Activated T-helper 1 cell treated with anti-CD3 and anti-CD28 coated beads, Interleukin-2, amount 50 U/mL, for 16 hours (primary cell): Measurements from ENCODE around the gene ANKS4B.
"Not testable (repeated sequence)": the region's sequence is repeated elsewhere in the genome, so short reads cannot be mapped to it uniquely, and the experiment has no call there.

Experiments used
- DNase-seq, 2 donors: peaks; one replicate each; pipeline ENCODE4 v3.0.0-alpha.2; 2020; ENCODE audit warnings: low read depth in 1 of 2, low spot score in 1 of 2

ANKS4B gene, protein sequence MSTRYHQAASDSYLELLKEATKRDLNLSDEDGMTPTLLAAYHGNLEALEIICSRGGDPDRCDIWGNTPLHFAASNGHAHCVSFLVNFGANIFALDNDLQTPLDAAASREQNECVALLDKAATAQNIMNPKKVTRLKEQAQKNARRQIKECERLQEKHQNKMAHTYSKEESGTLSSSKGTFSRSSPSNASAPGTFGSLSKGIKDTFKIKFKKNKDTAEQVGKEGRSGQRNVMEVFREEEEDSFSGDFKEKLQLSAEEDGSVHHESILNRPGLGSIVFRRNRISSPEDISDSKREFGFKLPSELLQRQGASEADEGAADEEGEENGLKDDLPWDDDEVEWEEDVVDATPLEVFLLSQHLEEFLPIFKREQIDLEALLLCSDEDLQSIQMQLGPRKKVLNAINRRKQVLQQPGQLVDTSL

GRCh38 chr16:21233521-21234150 is at the start of gene ANKS4B:
TSS of gene ANKS4B (plus strand) at chr16:21233699. CDS start at chr16:21233738, 39 bp downstream.
- no peak for DNase-seq

- no peak for DNase-seq
Observed at GRCh38 chr16:21183995-21184394, 49.5 kb upstream of the ANKS4B start.

GRCh38 chr16:21184834-21185233 is 48.7 kb upstream of the ANKS4B start:
- DNase-seq = no peak

- no peak for DNase-seq
Observed at GRCh38 chr16:21185659-21186325, 47.7 kb upstream of the ANKS4B start.

DNA sequence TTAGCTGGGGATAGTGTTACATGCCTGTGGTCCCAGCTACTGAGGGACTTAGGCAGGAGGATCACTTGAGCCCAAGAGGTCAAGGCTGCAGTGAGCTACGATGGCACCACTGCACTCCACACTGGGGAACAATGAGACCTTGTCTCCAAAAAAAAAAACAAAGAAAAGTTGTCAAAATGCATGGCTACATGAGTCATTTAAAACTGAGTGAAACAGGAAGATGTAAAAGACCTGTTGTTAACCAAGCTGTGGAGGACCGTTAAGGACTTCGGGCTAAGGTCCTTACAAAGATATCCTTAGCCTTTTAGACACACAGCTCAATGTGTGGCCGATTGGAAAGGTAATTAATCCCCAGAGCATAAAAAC is 47.2 kb upstream of the ANKS4B start:
- no peak for DNase-seq

DNA sequence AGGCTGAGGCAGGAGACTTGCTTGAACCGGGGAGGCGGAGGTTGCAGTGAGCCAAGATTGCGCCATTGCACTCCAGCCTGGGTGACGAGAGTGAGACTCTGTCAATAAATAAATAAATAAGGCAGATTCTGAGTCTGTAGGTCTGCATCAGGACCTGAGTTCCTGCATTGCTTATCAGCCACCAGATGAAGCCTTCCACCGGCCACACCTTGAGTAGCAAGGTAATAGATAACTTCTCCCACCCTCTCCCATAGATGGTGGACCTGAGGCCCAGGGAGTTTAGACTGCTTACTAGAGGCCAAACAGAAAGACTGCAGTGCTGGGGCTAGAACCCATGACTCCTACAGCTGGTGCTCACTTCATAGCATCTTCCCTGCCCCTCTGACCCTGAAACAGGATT is 44.2 kb upstream of the ANKS4B start:
- no peak for DNase-seq

DNA sequence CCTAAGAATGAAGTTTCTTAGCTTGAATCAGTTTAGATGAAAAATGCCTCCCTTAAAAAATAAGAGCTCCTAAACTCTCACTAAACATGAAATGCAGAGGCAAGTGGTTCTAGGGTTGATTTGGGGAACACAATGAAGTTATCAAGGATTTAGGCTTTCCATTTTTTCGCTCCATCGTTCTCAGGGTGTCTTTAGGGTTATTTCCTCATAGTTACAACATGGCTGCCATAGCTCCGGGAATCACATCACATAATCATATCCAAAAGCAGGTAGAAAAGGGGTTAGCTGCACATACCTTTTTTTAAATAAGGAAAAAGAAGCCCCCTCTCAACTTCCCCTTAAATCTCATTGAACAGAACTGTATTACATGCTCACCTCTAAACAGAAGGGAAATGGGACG is 43.5 kb upstream of the ANKS4B start:
- DNase-seq = no peak

DNA sequence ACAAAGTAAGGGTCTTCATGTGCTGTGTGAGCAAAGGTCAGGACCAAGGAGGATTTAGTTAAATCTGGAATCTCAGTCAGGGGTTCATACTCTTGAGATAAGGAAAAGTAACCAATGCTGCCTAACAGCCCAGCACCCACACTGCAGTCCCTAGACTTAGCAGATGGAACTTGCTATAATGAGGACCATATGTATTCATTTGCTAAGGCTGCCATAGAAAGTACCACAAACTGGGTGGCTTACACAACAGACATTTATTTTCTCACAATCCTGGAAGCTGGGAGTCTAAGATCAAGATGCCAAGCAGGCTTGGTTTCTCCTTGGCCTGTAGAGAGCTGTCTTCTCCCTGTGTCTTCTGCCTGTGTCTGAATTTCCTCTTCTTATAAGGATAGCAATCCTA is 42.9 kb upstream of the ANKS4B start:
- DNase-seq = no peak

DNA sequence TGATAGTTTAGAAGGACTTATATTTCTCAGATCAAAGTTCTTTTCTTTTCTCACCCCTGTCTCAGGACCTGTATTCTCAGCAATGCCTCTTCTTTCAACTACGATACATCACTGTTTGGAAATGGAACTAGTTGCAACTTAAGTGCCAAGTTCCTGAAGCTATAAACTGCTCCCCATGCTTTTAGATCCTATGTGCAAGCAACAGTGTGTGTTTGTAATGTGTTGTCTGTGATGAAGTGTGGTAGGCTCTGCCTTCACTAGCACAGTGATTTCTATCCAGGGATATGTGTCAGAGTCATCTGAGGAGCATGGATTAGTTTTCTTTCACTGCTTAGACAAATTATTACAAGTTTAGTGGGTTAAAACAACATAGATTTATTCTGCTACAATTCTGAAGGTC is 40.5 kb upstream of the ANKS4B start:
- no peak for DNase-seq

- no peak for DNase-seq
Observed at GRCh38 chr16:21194771-21195301, 38.7 kb upstream of the ANKS4B start.

- not testable (repeated sequence) for DNase-seq
Observed at GRCh38 chr16:21195330-21195729, 38.2 kb upstream of the ANKS4B start.

DNA sequence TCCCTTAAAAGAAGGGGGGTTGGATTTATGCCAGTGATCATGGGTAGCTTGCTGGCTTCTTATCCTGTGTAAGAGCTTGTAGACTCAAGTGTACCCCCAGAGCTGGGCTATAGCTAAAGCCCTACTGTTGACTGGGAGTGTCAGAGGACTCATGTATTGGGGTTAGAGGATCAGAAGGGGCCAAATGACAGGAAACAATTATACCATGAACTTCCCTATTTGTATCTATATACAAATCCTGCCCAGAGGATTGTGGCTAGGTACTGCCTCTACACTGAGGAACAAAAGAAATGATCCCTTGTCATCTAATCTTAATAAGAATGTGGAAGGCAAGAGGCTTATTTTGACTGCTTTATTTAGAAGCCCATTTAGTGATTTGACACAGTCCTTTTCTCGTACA is 36.4 kb upstream of the ANKS4B start:
- no peak for DNase-seq

- DNase-seq = no peak
Observed at GRCh38 chr16:21197621-21198020, 35.9 kb upstream of the ANKS4B start.

GRCh38 chr16:21199607-21200218 is 33.8 kb upstream of the ANKS4B start:
- DNase-seq = no peak

DNA sequence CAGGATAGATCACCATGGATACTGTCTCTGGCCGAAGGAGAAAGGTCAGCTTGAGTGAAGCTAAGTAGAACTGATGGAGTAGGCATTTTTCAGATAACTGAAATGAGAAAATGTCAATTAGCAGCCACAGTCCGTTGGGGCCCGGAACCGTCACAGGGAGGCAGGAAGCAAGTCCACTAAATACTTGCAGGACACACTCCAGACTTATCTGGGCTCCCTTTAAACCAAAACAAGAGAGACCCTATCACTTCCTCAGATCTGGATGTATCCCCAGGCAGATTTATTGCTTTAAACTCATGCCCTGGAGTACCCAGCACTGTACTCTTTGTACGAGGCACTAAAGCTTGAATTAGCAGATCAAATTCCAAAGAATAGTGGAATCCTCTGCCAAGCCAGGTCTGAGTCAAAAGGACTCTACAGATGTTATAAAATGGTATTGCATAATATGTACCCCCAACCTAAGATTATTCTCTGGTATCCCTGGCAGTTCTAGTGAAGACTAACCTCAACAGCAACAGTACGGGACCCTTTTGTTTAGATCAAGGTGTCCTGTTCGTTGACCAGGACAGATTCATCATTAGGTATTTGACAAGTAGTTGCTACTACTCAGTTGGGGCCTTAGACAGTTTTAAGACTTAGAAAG is 30.2 kb upstream of the ANKS4B start:
- no peak for DNase-seq

DNA sequence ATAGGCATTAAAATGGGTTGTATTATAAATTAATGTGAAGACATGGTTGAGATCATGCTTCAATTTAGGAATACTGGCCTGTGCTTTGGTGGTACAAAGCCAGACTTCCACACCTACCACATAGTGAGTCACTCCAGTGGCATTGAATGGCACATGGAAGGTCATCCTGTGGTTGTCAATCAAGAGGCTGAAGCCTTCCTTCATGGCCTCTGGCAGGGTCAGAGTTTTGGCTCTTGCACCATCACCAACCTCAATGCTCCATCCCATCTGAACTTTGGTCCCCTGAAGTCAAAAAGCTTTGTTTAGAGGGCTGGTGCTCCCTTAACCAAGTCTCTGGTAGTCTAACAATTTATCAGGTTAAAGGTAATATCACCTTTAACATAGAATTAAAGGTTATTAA is 28.2 kb upstream of the ANKS4B start:
- DNase-seq = no peak

DNA sequence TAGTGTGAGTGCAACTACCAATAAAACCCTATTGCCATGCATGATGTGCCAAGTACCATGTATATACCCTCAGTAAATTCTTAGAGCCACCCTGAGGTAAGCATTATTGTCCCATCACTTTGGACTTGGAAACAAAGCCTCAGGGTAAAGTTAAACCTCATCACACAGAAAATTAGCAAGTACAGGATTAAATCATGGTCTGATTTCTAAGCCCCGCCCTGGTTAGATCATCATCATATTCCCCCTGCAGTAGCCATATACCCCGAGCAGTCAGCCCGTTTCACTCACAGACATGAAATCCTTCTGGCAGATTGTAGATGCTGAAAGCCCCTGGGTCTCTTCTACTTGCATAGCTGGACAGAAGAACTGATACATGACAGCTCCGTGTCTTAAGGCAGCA is 26.9 kb upstream of the ANKS4B start:
- no peak for DNase-seq

DNA sequence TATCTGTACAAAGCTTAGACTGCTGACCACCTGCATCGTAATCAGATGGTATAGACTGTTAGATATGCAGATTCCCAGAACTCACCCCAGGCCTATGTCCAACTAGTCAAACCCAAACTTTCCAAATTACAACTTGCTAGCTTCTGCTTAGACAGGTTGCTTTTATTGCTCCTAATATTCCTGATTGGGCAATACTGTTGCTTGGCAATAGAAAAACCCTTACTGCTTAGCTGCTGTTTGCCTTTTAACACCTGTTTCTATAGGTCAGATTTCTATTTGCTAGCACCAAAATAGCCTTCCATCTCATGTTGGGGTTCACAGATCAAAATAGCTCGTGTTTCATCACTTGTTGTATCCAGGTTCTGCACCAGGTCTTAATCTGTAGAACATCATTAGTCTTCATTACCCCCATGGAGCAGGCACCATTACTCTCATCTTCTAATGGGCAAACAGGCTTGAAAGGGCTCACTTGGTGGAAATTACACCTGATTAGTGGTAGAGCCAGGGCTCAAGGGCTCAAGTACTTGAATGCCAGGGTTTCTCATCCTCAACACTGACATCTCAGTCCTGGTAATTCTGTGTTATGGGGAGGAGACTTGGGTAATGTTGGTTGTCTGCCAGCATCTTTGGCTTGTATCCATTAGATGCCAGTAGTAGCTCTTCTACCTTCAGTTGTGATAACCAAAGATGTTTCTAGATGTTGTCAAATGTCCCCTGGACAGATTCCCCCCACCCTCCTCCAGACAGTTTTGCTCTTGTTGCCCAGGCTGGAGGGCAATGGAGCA is 24.9 kb upstream of the ANKS4B start:
- DNase-seq = no peak

DNA sequence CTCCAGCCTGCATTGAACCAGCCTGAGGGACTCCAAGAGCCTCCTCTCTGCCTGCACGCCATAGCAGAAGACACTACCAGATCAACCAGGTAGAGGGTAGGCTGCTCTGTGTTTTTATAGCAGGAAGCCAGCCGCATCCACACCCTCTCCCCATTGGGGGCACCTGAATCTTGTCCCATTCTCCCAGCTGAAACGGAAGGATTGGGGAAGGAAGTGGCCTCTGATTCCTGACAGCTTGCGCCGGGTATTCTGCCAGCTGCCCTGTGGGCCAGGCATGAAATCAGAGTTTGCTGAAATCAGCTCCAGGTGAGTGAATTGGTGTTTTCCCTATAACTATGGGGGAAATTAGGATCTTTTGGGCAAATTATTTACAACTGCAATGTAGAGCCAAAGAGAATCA is 22.0 kb upstream of the ANKS4B start, which contains the start of gene ZP2:
Gene ZP2, minus strand, starts transcription at position 89 of the 400 bp plus-strand sequence. Its CDS starts 27 bp downstream, at position 62.
- DNase-seq = no peak

DNA sequence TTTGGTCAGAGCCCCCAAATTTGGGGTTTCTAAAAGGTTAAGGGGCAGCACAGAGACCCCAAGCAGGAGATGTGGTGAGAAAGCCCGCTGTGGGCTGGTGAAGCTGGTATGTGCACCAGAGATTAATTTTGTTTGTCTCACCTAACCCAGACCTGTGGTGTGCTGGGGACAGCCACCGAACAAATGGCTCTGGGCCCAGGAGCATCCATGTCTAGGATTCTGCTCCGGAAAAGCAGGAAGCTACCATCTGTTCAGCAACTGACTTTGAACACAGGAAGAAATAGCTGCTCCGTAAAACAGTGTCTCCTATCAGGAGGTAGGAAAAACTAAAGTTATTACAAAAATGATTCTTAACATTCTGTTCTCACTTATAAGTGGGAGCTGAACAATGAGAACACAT is 19.4 kb upstream of the ANKS4B start:
- DNase-seq = no peak
